Endodermal cell (in vitro differentiated cells): ENCODE measurements around the gene DEK. TPM values are rescaled to one million over a fixed set of nuclear protein-coding genes. Genes with fewer than 3 reads are reported as not detected.

ENCODE experiments used
- DNase-seq: peaks from one replicate; pipeline ENCODE4 v3.0.0-alpha.2; 2017
- H3K27ac ChIP-seq: 2 replicates; pipeline ENCODE4 v1.5.1; 2013; ENCODE audit warnings: mild to moderate bottlenecking, low read depth, low read length, moderate library complexity
- H3K27me3 ChIP-seq: 2 replicates; pipeline ENCODE4 v1.6.1; 2013; ENCODE audit warnings: mild to moderate bottlenecking, low read length, moderate library complexity; ENCODE audit not compliant: insufficient read depth, control insufficient read depth, poor library complexity, severe bottlenecking
- H3K36me3 ChIP-seq: 2 replicates; pipeline ENCODE4 v1.7.0; 2013; ENCODE audit warnings: mild to moderate bottlenecking, low read length, moderate library complexity; ENCODE audit not compliant: control insufficient read depth, insufficient read depth
- H3K4me1 ChIP-seq: one replicate; pipeline ENCODE4 v1.7.0; 2013; ENCODE audit warnings: low read length; ENCODE audit not compliant: control insufficient read depth, insufficient read depth
- H3K4me3 ChIP-seq: 2 replicates; pipeline ENCODE4 v1.5.1; 2013; ENCODE audit warnings: mild to moderate bottlenecking, low read length, moderate library complexity
- H3K9ac ChIP-seq: 2 replicates; pipeline ENCODE4 v1.6.1; 2013; ENCODE audit warnings: mild to moderate bottlenecking, low read length, moderate library complexity; ENCODE audit not compliant: poor library complexity, severe bottlenecking; ENCODE audit errors: extremely low read depth
- H3K9me3 ChIP-seq: 2 replicates; pipeline ENCODE4 v1.6.1; 2013; ENCODE audit warnings: mild to moderate bottlenecking, low read length, moderate library complexity; ENCODE audit not compliant: control insufficient read depth
- H3K27ac Mint-ChIP-seq: 2 replicates; pipeline ENCODE4 v1.8.0; 2020; ENCODE audit warnings: mixed read lengths
- H3K27me3 Mint-ChIP-seq: 2 replicates; pipeline ENCODE4 v1.8.0; 2021; ENCODE audit warnings: mild to moderate bottlenecking, mixed read lengths; ENCODE audit not compliant: insufficient read depth
- H3K36me3 Mint-ChIP-seq: 2 replicates; pipeline ENCODE4 v1.8.0; 2020; ENCODE audit warnings: low read depth, mixed read lengths
- H3K4me1 Mint-ChIP-seq: 2 replicates; pipeline ENCODE4 v1.8.0; 2020; ENCODE audit warnings: mixed read lengths
- H3K4me3 Mint-ChIP-seq: 2 replicates; pipeline ENCODE4 v1.8.0; 2020; ENCODE audit warnings: mild to moderate bottlenecking, moderate library complexity, mixed read lengths
- H3K9me3 Mint-ChIP-seq: 2 replicates; pipeline ENCODE4 v1.8.0; 2020; ENCODE audit warnings: mild to moderate bottlenecking, mixed read lengths
- WGBS, 2 experiments: methylation state at CpG; one replicate each; pipeline versions ENCODE4 v1.1.5 to v1.1.7; 2013; ENCODE audit warnings: missing lambda C conversion rate in 2 of 2, mixed read lengths in 1 of 2; ENCODE audit not compliant: insufficient coverage in 1 of 2, insufficient read length in 1 of 2; 5-methylcytosine and 5-hydroxymethylcytosine counted together
- total RNA-seq, 2 donors: library from RNA; stranded (reverse); fragmentation: NEBNext Ultra II Directional in 1 of 2; extraction: Animal tissue kit (Norgen Biotek cat#: 25700) in 1 of 2; gene quantifications; 2 replicates in 1 of 2; 3 replicates in 1 of 2; pipeline ENCODE4 v1.2.1, GENCODE V29; 2021
- TF ChIP-seq, protein P1 (sequence below): fragments of 200-600 bp; sonication (generic); conservative IDR thresholded peaks from 2 replicates; pipeline ENCODE4 v1.5.0; 2021; ENCODE audit warnings: antibody characterized with exemption, mild to moderate bottlenecking

DEK gene
- total RNA-seq, 2 donors from 2014 or later: 139 to 171 TPM

DNA sequence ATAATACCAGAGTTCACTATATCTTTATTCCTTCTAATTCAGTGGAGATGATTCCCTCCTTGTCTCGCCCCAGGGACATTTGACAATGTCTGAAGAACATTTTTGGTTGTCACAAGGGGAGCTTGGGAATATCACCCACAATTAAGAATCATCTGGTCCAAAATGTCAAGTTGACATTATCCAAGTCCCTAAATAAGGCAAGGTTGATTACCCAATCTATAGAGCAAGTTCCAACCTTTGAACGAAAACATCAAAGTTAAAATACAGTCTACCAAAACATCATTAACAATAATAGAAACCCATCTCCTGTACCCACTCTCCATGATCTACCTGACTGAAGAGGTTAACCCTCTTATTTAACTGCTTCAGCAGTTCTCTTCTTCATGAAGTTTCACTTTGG, 15.6 kb downstream of the DEK start:
- H3K36me3 ChIP-seq: peaks cover 97% of the 10 kb centered on the region
- no peak overlapping the region for H3K27ac ChIP-seq
- no peaks in the 10 kb centered on the region for H3K27me3 Mint-ChIP-seq
- no peaks in the 10 kb centered on the region for H3K9me3 ChIP-seq
- no peak overlapping the region for H3K9ac ChIP-seq
- H3K4me1 Mint-ChIP-seq: peaks cover 2% of the 10 kb centered on the region
- H3K4me3 Mint-ChIP-seq: no peak overlapping the region
- peaks cover 74% of the 10 kb centered on the region for H3K36me3 Mint-ChIP-seq
- DNase-seq: no peak
- no peaks in the 10 kb centered on the region for H3K9me3 Mint-ChIP-seq
- H3K27me3 ChIP-seq: no peaks in the 10 kb centered on the region
- TF ChIP-seq, protein P1, sequence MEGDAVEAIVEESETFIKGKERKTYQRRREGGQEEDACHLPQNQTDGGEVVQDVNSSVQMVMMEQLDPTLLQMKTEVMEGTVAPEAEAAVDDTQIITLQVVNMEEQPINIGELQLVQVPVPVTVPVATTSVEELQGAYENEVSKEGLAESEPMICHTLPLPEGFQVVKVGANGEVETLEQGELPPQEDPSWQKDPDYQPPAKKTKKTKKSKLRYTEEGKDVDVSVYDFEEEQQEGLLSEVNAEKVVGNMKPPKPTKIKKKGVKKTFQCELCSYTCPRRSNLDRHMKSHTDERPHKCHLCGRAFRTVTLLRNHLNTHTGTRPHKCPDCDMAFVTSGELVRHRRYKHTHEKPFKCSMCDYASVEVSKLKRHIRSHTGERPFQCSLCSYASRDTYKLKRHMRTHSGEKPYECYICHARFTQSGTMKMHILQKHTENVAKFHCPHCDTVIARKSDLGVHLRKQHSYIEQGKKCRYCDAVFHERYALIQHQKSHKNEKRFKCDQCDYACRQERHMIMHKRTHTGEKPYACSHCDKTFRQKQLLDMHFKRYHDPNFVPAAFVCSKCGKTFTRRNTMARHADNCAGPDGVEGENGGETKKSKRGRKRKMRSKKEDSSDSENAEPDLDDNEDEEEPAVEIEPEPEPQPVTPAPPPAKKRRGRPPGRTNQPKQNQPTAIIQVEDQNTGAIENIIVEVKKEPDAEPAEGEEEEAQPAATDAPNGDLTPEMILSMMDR: no peak
- no peak overlapping the region for H3K4me3 ChIP-seq
- 80 to 95% methylated on average over 1 to 2 of the region's 2 CpGs for WGBS, 2 experiments
- no peaks in the 10 kb centered on the region for H3K4me1 ChIP-seq
- no peak overlapping the region for H3K27ac Mint-ChIP-seq

DNA sequence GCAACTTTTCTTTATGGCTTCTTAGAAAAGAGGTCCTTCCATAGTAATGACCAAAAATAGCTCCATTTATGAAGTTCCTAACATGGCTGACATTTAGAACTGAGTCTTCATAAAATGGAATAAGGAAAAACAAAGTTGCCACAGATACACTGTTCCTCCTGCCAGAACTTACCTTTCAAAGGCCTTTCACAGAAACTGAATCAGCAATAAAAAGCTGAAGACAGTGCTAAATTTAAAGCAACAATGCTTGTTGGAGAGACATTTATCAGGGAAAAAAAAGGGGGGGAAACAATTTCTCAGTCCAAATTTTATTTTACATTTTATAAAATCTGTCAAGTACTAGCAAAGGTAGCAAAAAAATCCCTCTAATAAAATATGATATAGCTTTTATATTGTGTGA, 17.3 kb downstream of the DEK start:
- H3K27me3 Mint-ChIP-seq: no peaks in the 10 kb centered on the region
- no peak for DNase-seq
- TF ChIP-seq, protein P1: no peak
- H3K27ac Mint-ChIP-seq: no peak overlapping the region
- no peak overlapping the region for H3K4me3 ChIP-seq
- no peaks in the 10 kb centered on the region for H3K4me1 Mint-ChIP-seq
- no peaks in the 10 kb centered on the region for H3K27me3 ChIP-seq
- peaks cover 78% of the 10 kb centered on the region for H3K36me3 Mint-ChIP-seq
- no peaks in the 10 kb centered on the region for H3K9me3 Mint-ChIP-seq
- no peaks in the 10 kb centered on the region for H3K4me1 ChIP-seq
- H3K36me3 ChIP-seq: peaks cover 97% of the 10 kb centered on the region
- no peak overlapping the region for H3K4me3 Mint-ChIP-seq
- no peak overlapping the region for H3K27ac ChIP-seq
- H3K9me3 ChIP-seq: no peaks in the 10 kb centered on the region
- no peak overlapping the region for H3K9ac ChIP-seq

DNA sequence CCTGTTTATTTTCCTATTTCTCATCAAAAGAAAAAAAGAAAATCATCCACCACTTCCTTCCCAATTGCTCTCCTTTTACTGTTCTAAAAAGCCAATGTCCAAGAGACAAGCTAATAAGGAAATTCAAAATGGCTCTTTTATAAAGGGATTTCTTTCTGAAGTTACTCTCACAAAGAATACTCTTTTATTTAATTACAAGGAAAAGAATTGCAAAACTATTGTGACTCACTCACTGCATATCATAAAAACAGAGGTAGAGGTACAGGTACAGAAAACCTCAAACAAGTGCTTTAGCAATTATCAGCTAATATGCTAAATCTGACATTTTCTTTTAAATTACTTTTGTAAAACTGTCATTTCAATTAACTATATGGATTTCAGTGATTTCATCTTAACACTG, 18.1 kb downstream of the DEK start:
- Mint-ChIP-seq H3K27ac (no peak overlapping the region), H3K4me1 (no peaks in the 10 kb centered on the region), H3K9me3 (no peaks in the 10 kb centered on the region), H3K4me3 (no peak overlapping the region), H3K36me3 (peaks cover 76% of the 10 kb centered on the region), H3K27me3 (no peaks in the 10 kb centered on the region)
- Histone ChIP-seq H3K36me3 (peaks cover 96% of the 10 kb centered on the region), H3K4me3 (no peak overlapping the region), H3K9ac (no peak overlapping the region), H3K27ac (no peak overlapping the region), H3K9me3 (no peaks in the 10 kb centered on the region), H3K4me1 (no peaks in the 10 kb centered on the region), H3K27me3 (no peaks in the 10 kb centered on the region)
- TF ChIP-seq, protein P1: no peak
- no peak for DNase-seq
